ENCODE data around the gene SLC25A25. TPM values are rescaled to one million over a fixed set of nuclear protein-coding genes. Genes with fewer than 3 reads are reported as not detected.

SLC25A25 gene
- total and polyA plus RNA-seq, 3 experiments from 2014 or later: 17.7 to 19.8 (median 17.8) TPM

DNA sequence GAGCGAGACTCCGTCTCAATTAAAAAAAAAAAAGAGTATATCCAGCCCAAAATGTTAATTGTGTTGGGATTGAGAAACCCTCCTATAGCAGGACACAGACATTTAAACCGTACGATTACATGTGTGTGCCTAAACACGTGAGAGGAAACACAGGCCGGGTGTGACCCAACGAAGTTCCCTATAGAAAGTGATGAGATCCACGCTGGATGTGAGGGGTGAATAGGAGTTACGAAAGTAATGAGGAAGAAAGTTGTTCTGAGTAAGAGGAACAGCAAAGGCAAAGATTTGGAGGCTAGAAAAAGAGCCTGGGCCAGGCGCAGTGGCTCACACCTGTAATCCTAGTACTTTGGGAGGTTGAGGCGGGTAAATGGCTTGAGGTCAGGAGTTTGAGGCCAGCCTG, 14.5 kb upstream of the SLC25A25 start:
- Mint-ChIP-seq H3K9me3 (no peaks in the 10 kb centered on the region), H3K27me3 (no peaks in the 10 kb centered on the region), H3K4me3 (no peak overlapping the region), H3K4me1 (peaks cover 0 to 4% (median 0%) of the 10 kb centered on the region in 3 donors), H3K27ac (peak overlapping the region in 1 of 8 donors; percentile 35), H3K36me3 (no peaks in the 10 kb centered on the region)
- Histone ChIP-seq H3K4me1 (ENCODE audit: insufficient read depth, low read length) (no peaks in the 10 kb centered on the region), H3K9me3 (ENCODE audit: low read length) (no peaks in the 10 kb centered on the region), H3K4me3 (ENCODE audit: low read length) (no peak overlapping the region), H3K36me3 (ENCODE audit: insufficient read depth, low read length) (no peaks in the 10 kb centered on the region), H3K27me3 (ENCODE audit: insufficient read depth, low read length, poor library complexity, severe bottlenecking) (no peaks in the 10 kb centered on the region), H3K27ac (ENCODE audit: low read depth, low read length) (no peak overlapping the region)
- POLR2A ChIA-PET: interaction anchor here (0.7 kb wide), 1 partner anchor 14 kb away, joined by 5 read pairs; no protein-coding TSS in a partner anchor
- CTCF ChIA-PET: no interaction called here
- no peak for DNase-seq

DNA sequence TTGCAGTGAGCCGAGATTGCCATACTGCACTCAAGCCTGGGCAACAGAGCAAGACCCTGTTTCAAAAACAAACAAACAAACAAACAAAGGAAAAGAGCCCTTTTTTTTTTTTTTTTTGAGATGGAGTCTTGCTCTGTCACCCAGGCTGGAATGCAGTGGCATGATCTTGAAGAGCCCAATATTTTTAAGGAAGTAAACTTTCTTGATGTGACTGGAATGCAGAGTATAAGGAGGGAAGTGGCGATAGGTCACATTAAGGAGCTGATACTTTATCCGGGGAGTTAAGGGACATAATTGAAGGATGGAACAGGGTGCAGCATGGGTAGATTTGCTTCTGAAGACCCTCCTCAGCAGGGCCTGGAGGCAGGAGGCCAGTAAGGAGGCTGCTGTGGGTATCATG, 13.9 kb upstream of the SLC25A25 start:
- Histone ChIP-seq H3K4me1 (ENCODE audit: insufficient read depth, low read length) (no peaks in the 10 kb centered on the region), H3K36me3 (ENCODE audit: insufficient read depth, low read length) (no peaks in the 10 kb centered on the region), H3K27me3 (ENCODE audit: insufficient read depth, low read length, poor library complexity, severe bottlenecking) (no peaks in the 10 kb centered on the region), H3K4me3 (ENCODE audit: low read length) (no peak overlapping the region), H3K27ac (ENCODE audit: low read depth, low read length) (no peak overlapping the region), H3K9me3 (ENCODE audit: low read length) (no peaks in the 10 kb centered on the region)
- H3K27me3 Mint-ChIP-seq: no peaks in the 10 kb centered on the region
- H3K4me3 Mint-ChIP-seq: no peak overlapping the region
- no peaks in the 10 kb centered on the region for H3K9me3 Mint-ChIP-seq
- CTCF ChIA-PET: no interaction called here
- H3K27ac Mint-ChIP-seq: no peak overlapping the region
- DNase-seq: no peak
- peaks cover 0 to 4% (median 0%) of the 10 kb centered on the region in 3 donors for H3K4me1 Mint-ChIP-seq
- no peaks in the 10 kb centered on the region for H3K36me3 Mint-ChIP-seq
- POLR2A ChIA-PET: no interaction called here

DNA sequence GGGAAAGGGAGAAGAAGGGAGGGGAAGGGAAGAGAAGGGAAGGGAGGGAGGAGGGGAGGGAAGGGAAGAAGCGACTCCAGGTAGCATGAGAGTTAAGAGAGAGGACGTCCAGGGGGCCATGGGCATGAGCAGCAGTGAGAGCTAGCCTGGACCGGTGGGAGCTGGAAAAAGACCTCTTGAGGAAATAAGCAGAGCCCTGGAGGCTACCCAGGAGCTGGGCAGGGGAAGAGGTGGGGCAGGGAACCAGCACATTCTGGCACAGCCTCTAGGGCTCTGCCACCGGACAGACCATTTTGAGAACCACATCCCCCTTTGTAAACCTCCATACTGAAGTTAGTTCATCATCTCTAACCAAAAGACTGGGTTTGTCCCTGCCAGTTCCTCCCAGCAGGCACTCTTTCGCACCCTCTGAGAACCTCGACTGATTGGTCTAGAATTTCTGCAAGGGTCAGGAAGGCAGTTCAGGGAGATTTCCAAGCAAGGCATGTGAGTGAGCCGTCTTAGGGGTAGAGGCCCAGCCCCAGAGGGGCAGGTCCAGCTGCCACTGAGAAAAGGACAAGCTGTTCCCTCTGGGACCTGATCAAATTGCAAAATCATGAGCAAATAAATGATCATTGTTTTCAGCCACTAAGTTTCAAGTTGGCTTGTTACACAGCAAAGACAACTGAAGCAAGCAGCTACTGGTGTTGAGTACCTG, 12.5 kb upstream of the SLC25A25 start:
- H3K27ac Mint-ChIP-seq: peak overlapping the region in 2 of 8 donors; percentile 17 to 75
- H3K36me3 Mint-ChIP-seq: no peaks in the 10 kb centered on the region
- H3K27me3 Mint-ChIP-seq: no peaks in the 10 kb centered on the region
- no peaks in the 10 kb centered on the region for H3K9me3 Mint-ChIP-seq
- Histone ChIP-seq H3K27me3 (ENCODE audit: insufficient read depth, low read length, poor library complexity, severe bottlenecking) (no peaks in the 10 kb centered on the region), H3K36me3 (ENCODE audit: insufficient read depth, low read length) (no peaks in the 10 kb centered on the region), H3K4me1 (ENCODE audit: insufficient read depth, low read length) (no peaks in the 10 kb centered on the region), H3K4me3 (ENCODE audit: low read length) (no peak overlapping the region), H3K9me3 (ENCODE audit: low read length) (no peaks in the 10 kb centered on the region), H3K27ac (ENCODE audit: low read depth, low read length) (no peak overlapping the region)
- no peak overlapping the region for H3K4me3 Mint-ChIP-seq
- ChIA-PET CTCF (interaction anchor here (0.9 kb wide), 1 partner anchor 21 kb away, joined by 3 read pairs; no protein-coding TSS in a partner anchor), POLR2A (no interaction called here)
- DNase-seq: no peak
- H3K4me1 Mint-ChIP-seq: peaks cover 0 to 4% (median 0%) of the 10 kb centered on the region in 3 donors

- H3K9me3 Mint-ChIP-seq: no peaks in the 10 kb centered on the region
- Histone ChIP-seq H3K9me3 (ENCODE audit: low read length) (no peaks in the 10 kb centered on the region), H3K27me3 (ENCODE audit: insufficient read depth, low read length, poor library complexity, severe bottlenecking) (no peaks in the 10 kb centered on the region), H3K27ac (ENCODE audit: low read depth, low read length) (no peak overlapping the region), H3K4me3 (ENCODE audit: low read length) (no peak overlapping the region), H3K36me3 (ENCODE audit: insufficient read depth, low read length) (no peaks in the 10 kb centered on the region), H3K4me1 (ENCODE audit: insufficient read depth, low read length) (peaks cover 5% of the 10 kb centered on the region)
- no peak for DNase-seq
- ChIA-PET CTCF (interaction anchor here (0.9 kb wide), 1 partner anchor 21 kb away, joined by 3 read pairs; no protein-coding TSS in a partner anchor), POLR2A (no interaction called here)
- peaks cover 4 to 9% (median 5%) of the 10 kb centered on the region in 3 donors for H3K4me1 Mint-ChIP-seq
- no peaks in the 10 kb centered on the region for H3K27me3 Mint-ChIP-seq
- no peak overlapping the region for H3K4me3 Mint-ChIP-seq
- H3K36me3 Mint-ChIP-seq: peaks cover 0 to under 1% (median 0%) of the 10 kb centered on the region in 3 donors
- H3K27ac Mint-ChIP-seq: no peak overlapping the region
Observed at GRCh38 chr9:128056086-128056485, 11.9 kb upstream of the SLC25A25 start.

- Histone ChIP-seq H3K4me3 (ENCODE audit: low read length) (no peak overlapping the region), H3K27ac (ENCODE audit: low read depth, low read length) (no peak overlapping the region), H3K9me3 (ENCODE audit: low read length) (no peaks in the 10 kb centered on the region), H3K36me3 (ENCODE audit: insufficient read depth, low read length) (no peaks in the 10 kb centered on the region), H3K4me1 (ENCODE audit: insufficient read depth, low read length) (peaks cover 15% of the 10 kb centered on the region), H3K27me3 (ENCODE audit: insufficient read depth, low read length, poor library complexity, severe bottlenecking) (no peaks in the 10 kb centered on the region)
- Mint-ChIP-seq H3K4me3 (peak overlapping the region in 1 of 7 donors; percentile 36), H3K27ac (no peak overlapping the region), H3K36me3 (peaks cover 0 to 8% (median 0%) of the 10 kb centered on the region in 3 donors), H3K9me3 (no peaks in the 10 kb centered on the region), H3K27me3 (no peaks in the 10 kb centered on the region), H3K4me1 (peaks cover 13 to 19% (median 15%) of the 10 kb centered on the region in 3 donors)
- POLR2A ChIA-PET: no interaction called here
- no peak for DNase-seq
- CTCF ChIA-PET: interaction anchor here (0.8 to 1.0 kb wide), 2 partner anchors 22 to 60 kb away, joined by 3 to 4 read pairs; no protein-coding TSS in a partner anchor
Observed at GRCh38 chr9:128056887-128057723, 10.9 kb upstream of the SLC25A25 start.

DNA sequence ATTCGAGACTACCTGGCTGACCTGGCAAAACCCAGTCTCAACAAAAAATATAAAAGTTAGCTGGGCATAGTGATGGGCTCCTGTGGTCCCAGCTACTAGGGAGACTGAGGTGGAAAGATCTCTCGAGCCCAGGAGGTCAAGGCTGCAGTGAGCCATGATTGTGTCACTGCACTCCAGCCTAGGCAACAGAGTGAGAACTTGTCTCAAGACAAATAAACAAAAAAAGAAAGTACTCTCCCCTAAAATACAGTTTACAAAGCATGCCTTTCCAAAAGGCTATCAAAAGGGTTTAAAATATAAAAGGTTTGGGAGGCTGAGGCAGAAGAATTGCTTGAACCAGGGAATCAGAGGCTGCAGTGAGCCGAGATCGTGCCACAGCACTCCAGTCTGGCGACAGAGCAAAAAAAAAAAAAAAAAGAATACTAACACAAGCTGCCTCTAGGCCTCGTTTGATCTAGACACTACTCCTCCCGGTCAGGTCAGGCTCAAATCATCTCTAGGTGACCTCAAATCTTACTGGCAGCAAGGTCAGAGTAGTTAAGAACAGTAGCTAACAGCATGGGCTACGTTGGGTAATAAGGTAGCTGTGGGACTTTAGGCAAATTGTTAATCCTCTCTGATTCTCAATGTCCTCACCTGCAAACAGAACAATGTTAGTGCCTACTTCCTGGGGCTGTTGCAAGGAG, 10.2 kb upstream of the SLC25A25 start:
- ChIA-PET POLR2A (no interaction called here), CTCF (interaction anchor here (0.7 to 1.0 kb wide), 3 partner anchors 22 to 204 kb away, joined by 3 to 4 read pairs (median 3); no protein-coding TSS in a partner anchor)
- Histone ChIP-seq H3K27ac (ENCODE audit: low read depth, low read length) (no peak overlapping the region), H3K4me3 (ENCODE audit: low read length) (no peak overlapping the region), H3K36me3 (ENCODE audit: insufficient read depth, low read length) (no peaks in the 10 kb centered on the region), H3K27me3 (ENCODE audit: insufficient read depth, low read length, poor library complexity, severe bottlenecking) (no peaks in the 10 kb centered on the region), H3K9me3 (ENCODE audit: low read length) (no peaks in the 10 kb centered on the region), H3K4me1 (ENCODE audit: insufficient read depth, low read length) (peaks cover 23% of the 10 kb centered on the region)
- Mint-ChIP-seq H3K4me1 (peaks cover 16 to 27% (median 23%) of the 10 kb centered on the region in 3 donors), H3K27ac (no peak overlapping the region), H3K4me3 (no peak overlapping the region), H3K36me3 (peaks cover 0 to 16% (median 2%) of the 10 kb centered on the region in 3 donors), H3K9me3 (no peaks in the 10 kb centered on the region), H3K27me3 (no peaks in the 10 kb centered on the region)
- no peak for DNase-seq

DNA sequence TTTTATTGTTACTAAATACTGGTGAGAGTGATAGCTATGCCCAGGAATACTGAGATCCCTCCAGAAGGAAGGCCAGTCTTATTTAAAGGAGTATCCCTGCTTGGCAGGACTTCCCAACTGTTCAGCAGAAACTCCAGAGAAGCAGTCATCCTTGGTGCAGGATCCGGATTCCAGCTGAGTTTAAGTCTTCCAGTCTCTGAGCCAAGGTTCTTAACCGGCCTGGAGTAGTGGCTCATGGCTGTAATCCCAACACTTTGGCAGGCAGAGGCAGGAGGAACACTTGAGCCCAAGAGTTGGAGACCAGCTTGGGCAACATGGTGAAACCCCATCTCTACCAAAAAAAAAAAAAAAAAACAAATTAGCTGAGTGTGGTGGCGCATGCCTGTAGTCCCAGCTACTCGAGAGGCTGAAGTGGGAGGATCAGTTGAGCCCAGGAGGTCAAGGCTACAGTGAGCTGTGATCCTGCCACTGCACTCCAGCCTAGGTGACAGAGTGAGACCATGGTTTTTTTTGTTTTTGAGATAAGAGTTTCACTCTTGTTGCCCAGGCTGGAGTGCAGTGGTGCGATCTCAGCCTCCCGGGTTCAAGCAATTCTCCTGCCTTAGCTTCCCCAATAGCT, 8.6 kb upstream of the SLC25A25 start:
- H3K27ac ChIP-seq (ENCODE audit: low read depth, low read length): no peak overlapping the region
- ChIA-PET POLR2A (interaction anchor here (0.7 kb wide), 1 partner anchor 59 kb away, joined by 3 read pairs; no protein-coding TSS in a partner anchor), CTCF (interaction anchor here (1.1 to 1.5 kb wide), 4 partner anchors 25 to 122 kb away, joined by 3 to 5 read pairs (median 3); partner anchors contain the start of gene DPM2)
- H3K4me3 ChIP-seq (ENCODE audit: low read length): no peak overlapping the region
- Mint-ChIP-seq H3K36me3 (peaks cover 0 to 26% (median 2%) of the 10 kb centered on the region in 3 donors), H3K9me3 (no peaks in the 10 kb centered on the region), H3K4me1 (peaks cover 21 to 37% (median 32%) of the 10 kb centered on the region in 3 donors), H3K4me3 (no peak overlapping the region), H3K27me3 (no peaks in the 10 kb centered on the region), H3K27ac (peak overlapping the region in 1 of 8 donors; percentile 70)
- H3K36me3 ChIP-seq (ENCODE audit: insufficient read depth, low read length): no peaks in the 10 kb centered on the region
- peaks cover 32% of the 10 kb centered on the region for H3K4me1 ChIP-seq (ENCODE audit: insufficient read depth, low read length)
- H3K27me3 ChIP-seq (ENCODE audit: insufficient read depth, low read length, poor library complexity, severe bottlenecking): no peaks in the 10 kb centered on the region
- DNase-seq: no peak
- no peaks in the 10 kb centered on the region for H3K9me3 ChIP-seq (ENCODE audit: low read length)
